DOHH2 (cell line): ENCODE data around the gene SLC6A6.

Experiments used
- H3F3A ChIP-seq: fragments of 200-600 bp; sonication (generic), shearing (Covaris generic); 2 replicates; pipeline ENCODE4 v1.6.0; 2016; ENCODE audit warnings: antibody characterized with exemption, mild to moderate bottlenecking; ENCODE audit not compliant: control insufficient read depth, insufficient read depth
- H3K27ac ChIP-seq: fragments of 200-600 bp; sonication (generic); 2 replicates; pipeline ENCODE4 v1.5.1; 2014; ENCODE audit warnings: low read depth, mild to moderate bottlenecking, low read length, moderate library complexity
- H3K27me3 ChIP-seq: fragments of 200-600 bp; sonication (generic); 2 replicates; pipeline ENCODE4 v1.6.1; 2014; ENCODE audit warnings: mild to moderate bottlenecking, low read length, mixed read lengths; ENCODE audit not compliant: control insufficient read depth
- H3K36me3 ChIP-seq: fragments of 200-600 bp; sonication (generic); 2 replicates; pipeline ENCODE4 v1.6.1; 2014; ENCODE audit warnings: mild to moderate bottlenecking, low read length, moderate library complexity, mixed read lengths; ENCODE audit not compliant: control insufficient read depth
- H3K4me1 ChIP-seq: fragments of 200-600 bp; sonication (generic); 2 replicates; pipeline ENCODE4 v1.6.1; 2014; ENCODE audit warnings: mild to moderate bottlenecking, low read length, mixed read lengths; ENCODE audit not compliant: control insufficient read depth
- H3K4me2 ChIP-seq: fragments of 200-600 bp; sonication (generic); 2 replicates; pipeline ENCODE4 v1.6.0; 2014; ENCODE audit warnings: mild to moderate bottlenecking, low read length, moderate library complexity
- H3K4me3 ChIP-seq: fragments of 200-600 bp; sonication (generic); 2 replicates; pipeline ENCODE4 v1.5.1; 2014; ENCODE audit warnings: mild to moderate bottlenecking, low read length, mixed read lengths
- H3K79me2 ChIP-seq: fragments of 200-600 bp; sonication (generic); 2 replicates; pipeline ENCODE4 v1.6.1; 2014; ENCODE audit warnings: mild to moderate bottlenecking, low read length, mixed read lengths; ENCODE audit not compliant: control insufficient read depth
- H3K9me2 ChIP-seq: fragments of 200-600 bp; sonication (generic); replicated peaks from 2 replicates; pipeline ENCODE4 v1.6.1; 2014; ENCODE audit warnings: mild to moderate bottlenecking, low read length, mixed read lengths; ENCODE audit not compliant: control insufficient read depth
- H3K9me3 ChIP-seq: fragments of 200-600 bp; sonication (generic); 2 replicates; pipeline ENCODE4 v1.6.1; 2014; ENCODE audit warnings: antibody characterized with exemption, low read length, mixed read lengths; ENCODE audit not compliant: control insufficient read depth, insufficient read depth
- H4K20me1 ChIP-seq: fragments of 200-600 bp; sonication (generic); 2 replicates; pipeline ENCODE4 v1.6.0; 2014; ENCODE audit warnings: low read depth, mild to moderate bottlenecking, antibody characterized with exemption, low read length, moderate library complexity; ENCODE audit not compliant: control insufficient read depth, insufficient read depth
- CTCF ChIP-seq: fragments of 200-600 bp; sonication (generic); IDR thresholded peaks from one replicate; pipeline ENCODE4 v1.5.1; 2014; ENCODE audit warnings: antibody characterized with exemption, mild to moderate bottlenecking, low read depth, low read length; ENCODE audit not compliant: poor library complexity, severe bottlenecking
- EZH2phosphoT487 ChIP-seq: fragments of 200-600 bp; sonication (generic); IDR thresholded peaks from 2 replicates; pipeline ENCODE4 v1.6.1; 2017; ENCODE audit warnings: borderline replicate concordance, mild to moderate bottlenecking, antibody characterized with exemption, low read length, moderate library complexity, mixed read lengths

The SLC6A6 gene

GRCh38 chr3:14516738-14517345 is 114.4 kb downstream of the SLC6A6 start:
- Histone ChIP-seq H3K4me3 (no peak overlapping the region), H3K36me3 (no peaks in the 10 kb centered on the region), H3K9me3 (no peaks in the 10 kb centered on the region), H4K20me1 (no peaks in the 10 kb centered on the region), H3K27me3 (no peaks in the 10 kb centered on the region), H3K4me2 (no peak overlapping the region), H3K4me1 (no peaks in the 10 kb centered on the region), H3K27ac (no peak overlapping the region), H3K9me2 (no peaks in the 10 kb centered on the region), H3F3A (no peaks in the 10 kb centered on the region), H3K79me2 (no peaks in the 10 kb centered on the region)
- TF ChIP-seq EZH2phosphoT487, result no peak
- TF ChIP-seq CTCF, result no peak

- Histone ChIP-seq H3K4me2 (no peak overlapping the region), H4K20me1 (no peaks in the 10 kb centered on the region)
- TF ChIP-seq CTCF (no peak), EZH2phosphoT487 (no peak)
Observed at GRCh38 chr3:14517601-14518431, 115.4 kb downstream of the SLC6A6 start.

GRCh38 chr3:14518432-14518802 is 116.0 kb downstream of the SLC6A6 start:
- no peaks in the 10 kb centered on the region for H3K79me2 ChIP-seq
- TF ChIP-seq EZH2phosphoT487, result no peak
- no peak for TF ChIP-seq CTCF
- no peak overlapping the region for H3K4me2 ChIP-seq
- no peak overlapping the region for H3K4me3 ChIP-seq
- no peaks in the 10 kb centered on the region for H3K4me1 ChIP-seq
- H3F3A ChIP-seq, result no peaks in the 10 kb centered on the region
- H4K20me1 ChIP-seq, result no peaks in the 10 kb centered on the region
- H3K36me3 ChIP-seq, result no peaks in the 10 kb centered on the region
- H3K9me3 ChIP-seq, result no peaks in the 10 kb centered on the region
- no peak overlapping the region for H3K27ac ChIP-seq
- no peaks in the 10 kb centered on the region for H3K9me2 ChIP-seq
- H3K27me3 ChIP-seq, result no peaks in the 10 kb centered on the region

More at GRCh38 chr3:14517601-14518431, 115.4 kb downstream of the SLC6A6 start:
- H3K27ac ChIP-seq, result no peak overlapping the region
- H3F3A ChIP-seq, result no peaks in the 10 kb centered on the region
- no peaks in the 10 kb centered on the region for H3K27me3 ChIP-seq
- no peaks in the 10 kb centered on the region for H3K4me1 ChIP-seq
- H3K9me3 ChIP-seq, result no peaks in the 10 kb centered on the region
- no peaks in the 10 kb centered on the region for H3K9me2 ChIP-seq
- no peak overlapping the region for H3K4me3 ChIP-seq
- no peaks in the 10 kb centered on the region for H3K36me3 ChIP-seq
- no peaks in the 10 kb centered on the region for H3K79me2 ChIP-seq
